Measurements from ENCODE around the gene DIAPH3.

DNA sequence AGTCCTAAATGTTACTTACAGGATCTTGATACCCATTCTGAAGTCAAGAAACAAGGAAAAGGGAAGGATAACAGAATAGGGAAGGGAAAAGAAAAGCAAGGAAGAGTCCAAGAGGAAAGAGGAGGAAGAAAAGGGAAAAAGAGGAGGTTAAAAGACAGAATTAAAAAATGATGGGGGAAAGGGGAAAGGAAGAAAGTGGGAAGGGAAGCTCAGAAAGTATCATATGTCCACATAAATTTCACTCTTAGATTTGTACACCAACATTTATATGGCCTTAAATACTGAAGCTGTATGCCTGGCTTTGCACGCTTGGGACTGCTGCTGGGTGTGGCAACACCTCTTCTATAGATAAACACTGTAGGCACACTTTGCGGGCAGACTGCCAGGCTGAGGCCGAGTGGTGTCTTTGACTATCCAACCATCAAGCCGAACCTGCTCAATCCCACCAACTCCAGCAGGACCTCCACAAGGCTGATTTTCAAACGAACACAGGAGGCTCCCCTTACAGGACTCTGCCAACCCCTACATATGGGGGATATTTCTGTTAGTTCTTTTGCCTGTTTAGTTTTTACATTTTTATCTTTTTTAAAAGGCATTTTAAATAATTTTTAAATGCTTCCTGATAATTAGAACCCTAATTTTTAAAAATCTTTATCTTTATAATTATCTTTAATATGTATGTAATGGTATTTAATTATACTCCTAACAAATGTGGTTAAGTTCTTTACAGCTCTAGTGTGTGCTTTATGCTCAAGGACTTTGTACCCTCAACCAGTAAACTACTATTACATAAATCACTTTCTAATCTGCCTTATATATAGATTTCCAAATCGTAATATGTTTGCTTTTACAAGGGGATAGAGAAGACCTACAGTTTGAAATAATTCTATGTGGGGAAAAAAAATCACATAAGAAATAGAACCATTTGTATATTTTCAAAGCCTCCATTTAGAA, 154.2 kb downstream of the DIAPH3 start:
- TF ChIP-seq POLR2A (IDR thresholded peaks at IDR 0.05; ENCODE audit: low read depth, low read length) (no peak), TAF1 (IDR thresholded peaks at IDR 0.05; ENCODE audit: low read depth, low read length) (no peak), POLR2AphosphoS5 (IDR thresholded peaks at IDR 0.05; ENCODE audit: low read depth, low read length) (no peak), POU2F2 (IDR thresholded peaks at IDR 0.05; ENCODE audit: low read depth, low read length) (no peak), SPI1 (IDR thresholded peaks at IDR 0.05; ENCODE audit: low read depth, low read length) (no peak), PAX5 (IDR thresholded peaks at IDR 0.05; ENCODE audit: insufficient read depth, low read length, severe bottlenecking) (no peak)
